HepG2 (cell line): ENCODE data around the gene RAPGEF6. TPM values are rescaled to one million over a fixed set of nuclear protein-coding genes. Genes with fewer than 3 reads are reported as not detected.

Experiments
- CENPT ChIP-seq: sonication (generic); formaldehyde crosslinking; IDR thresholded peaks from 2 replicates; pipeline ENCODE4 v1.8.0; 2022; ENCODE audit warnings: low read depth, mild to moderate bottlenecking, moderate library complexity, missing genetic modification reagents
- FOXM1 ChIP-seq: sonication (generic); formaldehyde crosslinking; IDR thresholded peaks from 2 replicates; pipeline ENCODE4 v1.5.0; 2020; ENCODE audit warnings: missing genetic modification reagents
- FOXP1 ChIP-seq, 2 experiments: fragments of 450-650 bp in 1 of 2; IDR thresholded peaks; 2 replicates each; pipeline ENCODE4 v1.6.1; 2017 to 2018; ENCODE audit warnings: antibody characterized with exemption in 1 of 2
- KMT2A ChIP-seq: sonication (generic); formaldehyde crosslinking; IDR thresholded peaks from 2 replicates; pipeline ENCODE4 v1.4.0; 2020; ENCODE audit warnings: missing genetic modification reagents
- MAF1 ChIP-seq: sonication (generic); formaldehyde crosslinking; IDR thresholded peaks from 2 replicates; pipeline ENCODE4 v1.5.0; 2020; ENCODE audit warnings: missing genetic modification reagents, borderline replicate concordance
- MAFK ChIP-seq, 2 experiments: IDR thresholded peaks in 1 of 2; conservative IDR thresholded peaks in 1 of 2; 2 replicates each; pipeline ENCODE4 v1.6.1; 2011; ENCODE audit warnings: improper control_type of control experiment in 2 of 2, low read length in 2 of 2
- PHF21A ChIP-seq: sonication (generic); formaldehyde crosslinking; IDR thresholded peaks from 2 replicates; pipeline ENCODE4 v1.5.0; 2020; ENCODE audit warnings: mild to moderate bottlenecking, missing genetic modification reagents
- RFX3 ChIP-seq: IDR thresholded peaks from 2 replicates; pipeline ENCODE4 v1.6.1; 2016; ENCODE audit warnings: missing biosample characterization, missing genetic modification reagents
- SNAPC2 ChIP-seq: sonication (generic); formaldehyde crosslinking; IDR thresholded peaks from 2 replicates; pipeline ENCODE4 v1.8.1; 2022; ENCODE audit warnings: mild to moderate bottlenecking, missing genetic modification reagents
- TFE3 ChIP-seq: IDR thresholded peaks from 2 replicates; pipeline ENCODE4 v1.6.1; 2016
- XBP1 ChIP-seq: sonication (generic); formaldehyde crosslinking; IDR thresholded peaks from 2 replicates; pipeline ENCODE4 v1.5.0; 2020; ENCODE audit warnings: missing genetic modification reagents
- ZBTB49 ChIP-seq: sonication (generic); formaldehyde crosslinking; IDR thresholded peaks from 2 replicates; pipeline ENCODE4 v1.4.0; 2020; ENCODE audit warnings: missing genetic modification reagents, borderline replicate concordance
- ZIK1 ChIP-seq: sonication (generic); formaldehyde crosslinking; IDR thresholded peaks from 2 replicates; pipeline ENCODE4 v1.5.0; 2020; ENCODE audit warnings: mild to moderate bottlenecking, low read depth, missing genetic modification reagents, borderline replicate concordance
- ZMAT5 ChIP-seq: sonication (generic); formaldehyde crosslinking; IDR thresholded peaks from 2 replicates; pipeline ENCODE4 v1.5.0; 2020; ENCODE audit warnings: mild to moderate bottlenecking, low read depth, missing genetic modification reagents, borderline replicate concordance
- ZNF205 ChIP-seq: IDR thresholded peaks from 2 replicates; pipeline ENCODE4 v1.6.1; 2018; ENCODE audit warnings: missing biosample characterization, missing genetic modification reagents
- ZNF574 ChIP-seq: sonication (generic); formaldehyde crosslinking; IDR thresholded peaks from 2 replicates; pipeline ENCODE4 v1.4.0; 2020; ENCODE audit warnings: missing genetic modification reagents
- ZNF605 ChIP-seq: sonication (generic); formaldehyde crosslinking; IDR thresholded peaks from 2 replicates; pipeline ENCODE4 v1.8.0; 2022; ENCODE audit warnings: mild to moderate bottlenecking, missing genetic modification reagents
- ZNF678 ChIP-seq: sonication (generic); formaldehyde crosslinking; IDR thresholded peaks from 2 replicates; pipeline ENCODE4 v1.4.0; 2020; ENCODE audit warnings: mild to moderate bottlenecking, missing genetic modification reagents
- ZNF790 ChIP-seq: sonication (generic); formaldehyde crosslinking; IDR thresholded peaks from 2 replicates; pipeline ENCODE4 v1.8.0; 2022; ENCODE audit warnings: missing genetic modification reagents, mild to moderate bottlenecking, borderline replicate concordance
- polyA plus RNA-seq, 8 experiments: library from polyadenylated mRNA; depleted of rRNA in 3 of 8; stranded (reverse) in 7 of 8; unstranded in 1 of 8; fragments of >200 nt; fragmentation: Illumina TruSeq in 4 of 8; extraction: Trizol in 4 of 8; gene quantifications; 2 replicates each; pipeline versions ENCODE4 v1.2.1 to v1.2.3, GENCODE V29; 2011 to 2016; ENCODE audit warnings: low read depth in 4 of 8, missing spikeins in 1 of 8, mixed read lengths in 1 of 8; ENCODE audit not compliant: insufficient read depth in 1 of 8
- total RNA-seq, 5 experiments: library from RNA; depleted of rRNA; stranded (reverse); fragments of >200 nt; fragmentation: Illumina TruSeq; extraction: Trizol; gene quantifications; 2 replicates each; pipeline ENCODE4 v1.2.3, GENCODE V29; 2016; ENCODE audit warnings: low read depth in 1 of 5
- TF ChIP-seq, protein P1 (sequence below): IDR thresholded peaks from 2 replicates; pipeline ENCODE4 v1.6.1; 2016; ENCODE audit warnings: mild to moderate bottlenecking, missing biosample characterization, missing genetic modification reagents
- TF ChIP-seq, protein P2 (sequence below): IDR thresholded peaks from 2 replicates; pipeline ENCODE4 v1.6.1; 2016; ENCODE audit warnings: missing compliant biosample characterization, missing genetic modification reagents, borderline replicate concordance

Gene RAPGEF6
- total and polyA plus RNA-seq, 2 of the 13 experiments (the other 11 are each of a cell fraction or from before 2014, with no cell fraction given), result 7.7 to 24.6 TPM

DNA sequence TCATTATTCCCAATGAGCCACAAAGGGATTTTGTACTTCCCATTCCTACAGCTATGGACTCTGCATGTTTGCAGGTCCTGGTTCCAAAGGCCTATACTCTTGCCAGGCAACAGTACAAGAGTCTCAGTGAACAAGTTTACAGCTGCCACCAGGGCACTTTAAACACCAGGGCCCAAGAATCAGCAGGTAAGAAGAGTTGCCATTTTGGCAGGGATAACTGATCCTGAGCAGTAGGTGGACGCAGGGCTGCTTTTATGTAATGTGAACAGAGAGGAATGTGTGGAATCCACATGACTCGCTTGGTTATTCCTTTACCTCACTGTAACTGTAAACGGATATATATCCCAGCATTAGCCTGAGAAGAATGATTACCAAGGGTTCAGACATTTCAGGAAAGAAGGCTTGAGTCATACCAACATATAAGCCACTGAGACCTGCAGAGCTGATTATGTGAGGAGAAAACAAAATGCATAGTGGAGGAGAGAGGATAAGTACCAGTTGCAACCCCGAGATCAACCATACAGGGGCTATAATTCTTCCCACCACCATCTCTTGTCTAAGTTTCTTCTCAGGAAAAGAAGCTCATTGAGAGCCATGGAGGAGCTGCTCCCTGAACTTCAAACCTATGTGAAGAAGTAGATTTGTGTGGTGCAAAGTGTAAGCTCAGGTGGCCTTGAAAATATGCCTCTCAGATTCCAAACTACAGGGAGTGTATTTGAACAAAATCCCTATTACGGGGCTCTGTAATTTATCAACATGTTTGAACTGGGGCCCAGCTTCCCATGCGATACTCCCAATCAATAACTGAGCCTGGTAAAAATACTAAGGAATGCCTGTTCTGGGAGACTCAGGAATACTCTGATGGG is 24.6 kb downstream of the RAPGEF6 start (continued):
- TF ChIP-seq ZNF205 (CRISPR knock-in tag) (0 out of 2 replicates have a peak, but pooled peaks have one; percentile 50), ZNF605 (no peak), TFE3 (CRISPR knock-in tag) (no peak), ZBTB49 (CRISPR knock-in tag) (no peak), SNAPC2 (CRISPR knock-in tag) (no peak), XBP1 (CRISPR knock-in tag) (no peak), FOXP1 (IDR thresholded peaks at IDR 0.05) (no peak), FOXP1 (CRISPR knock-in tag; IDR thresholded peaks at IDR 0.05) (peak; percentile 57; the same call in 1 of the 2 replicates), ZNF574 (CRISPR knock-in tag) (no peak), FOXM1 (CRISPR knock-in tag) (no peak), ZIK1 (CRISPR knock-in tag) (no peak), RFX3 (no peak), PHF21A (CRISPR knock-in tag) (peak; percentile 69), ZNF678 (CRISPR knock-in tag) (no peak), CENPT (CRISPR knock-in tag) (no peak), MAFK (conservative IDR thresholded peaks at IDR 0.05 in 1 of 2, IDR thresholded peaks at IDR 0.05 in 1 of 2; ENCODE audit: low read length in 2 of 2) (no peak), MAF1 (no peak), ZNF790 (CRISPR knock-in tag) (no peak), KMT2A (CRISPR knock-in tag) (no peak), ZMAT5 (CRISPR knock-in tag) (no peak)
- TF ChIP-seq, protein P1, sequence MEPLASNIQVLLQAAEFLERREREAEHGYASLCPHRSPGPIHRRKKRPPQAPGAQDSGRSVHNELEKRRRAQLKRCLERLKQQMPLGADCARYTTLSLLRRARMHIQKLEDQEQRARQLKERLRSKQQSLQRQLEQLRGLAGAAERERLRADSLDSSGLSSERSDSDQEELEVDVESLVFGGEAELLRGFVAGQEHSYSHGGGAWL, result no peak
- TF ChIP-seq, protein P2, sequence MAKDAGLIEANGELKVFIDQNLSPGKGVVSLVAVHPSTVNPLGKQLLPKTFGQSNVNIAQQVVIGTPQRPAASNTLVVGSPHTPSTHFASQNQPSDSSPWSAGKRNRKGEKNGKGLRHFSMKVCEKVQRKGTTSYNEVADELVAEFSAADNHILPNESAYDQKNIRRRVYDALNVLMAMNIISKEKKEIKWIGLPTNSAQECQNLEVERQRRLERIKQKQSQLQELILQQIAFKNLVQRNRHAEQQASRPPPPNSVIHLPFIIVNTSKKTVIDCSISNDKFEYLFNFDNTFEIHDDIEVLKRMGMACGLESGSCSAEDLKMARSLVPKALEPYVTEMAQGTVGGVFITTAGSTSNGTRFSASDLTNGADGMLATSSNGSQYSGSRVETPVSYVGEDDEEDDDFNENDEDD (CRISPR knock-in tag), result no peak
